WTC11 (cell line): ENCODE measurements around the gene DMXL1. TPM values are rescaled to one million over a fixed set of nuclear protein-coding genes. Genes with fewer than 3 reads are reported as not detected.

Source experiments
- ATAC-seq: fragments of 200-7000 bp; cut with Tn5 transposase; 2 replicates; pipeline ENCODE4 v1.10.0; 2021; ENCODE audit warnings: mild to moderate bottlenecking, moderate library complexity
- CTCF ChIA-PET: fragments of 300-600 bp; sonication (Branson Sonifier 250); formaldehyde crosslinking; loops from one replicate; lab custom pipeline; 2021; ENCODE audit warnings: antibody characterized with exemption; lab: Charles Lee
- POLR2A ChIA-PET: fragments of 350-600 bp; sonication (Branson Sonifier 250); formaldehyde crosslinking; loops from one replicate; lab custom pipeline; 2021; ENCODE audit warnings: antibody characterized with exemption; lab: Charles Lee
- DNase-seq: peaks from one replicate; pipeline ENCODE4 v3.0.0; 2021; ENCODE audit warnings: low spot score
- H3K27ac Mint-ChIP-seq: 2 replicates; pipeline ENCODE4 v1.8.0; 2021; ENCODE audit warnings: mixed read lengths
- H3K27me3 Mint-ChIP-seq: 2 replicates; pipeline ENCODE4 v1.8.0; 2021; ENCODE audit warnings: low read depth, mild to moderate bottlenecking, moderate library complexity, mixed read lengths
- H3K36me3 Mint-ChIP-seq: 2 replicates; pipeline ENCODE4 v1.8.0; 2021; ENCODE audit warnings: mixed read lengths
- H3K4me1 Mint-ChIP-seq: 2 replicates; pipeline ENCODE4 v1.8.0; 2022; ENCODE audit warnings: mixed read lengths
- H3K4me3 Mint-ChIP-seq: 2 replicates; pipeline ENCODE4 v1.8.0; 2021; ENCODE audit warnings: mild to moderate bottlenecking, moderate library complexity, mixed read lengths
- H3K9me3 Mint-ChIP-seq: 2 replicates; pipeline ENCODE4 v1.8.0; 2021; ENCODE audit warnings: mixed read lengths
- ATF6 ChIP-seq: sonication (generic); formaldehyde crosslinking; IDR thresholded peaks from 2 replicates; pipeline ENCODE4 v1.8.1; 2023; ENCODE audit warnings: mild to moderate bottlenecking, missing genetic modification reagents
- CDX4 ChIP-seq: fragments of 250-450 bp; sonication (Bioruptor Pico); IDR thresholded peaks from 2 replicates; pipeline ENCODE4 v1.9.0; 2021; ENCODE audit warnings: moderate library complexity, mild to moderate bottlenecking, inconsistent platforms, borderline replicate concordance
- CREM ChIP-seq: sonication (generic); formaldehyde crosslinking; IDR thresholded peaks from 2 replicates; pipeline ENCODE4 v1.8.1; 2022; ENCODE audit warnings: mild to moderate bottlenecking, missing genetic modification reagents, moderate library complexity
- ERG ChIP-seq: fragments of 250-450 bp; sonication (Bioruptor Pico); IDR thresholded peaks from 2 replicates; pipeline ENCODE4 v1.8.0; 2021; ENCODE audit warnings: mild to moderate bottlenecking
- ETV6 ChIP-seq: sonication (generic); formaldehyde crosslinking; IDR thresholded peaks from 2 replicates; pipeline ENCODE4 v1.8.1; 2022; ENCODE audit warnings: mild to moderate bottlenecking, missing genetic modification reagents
- FOXK1 ChIP-seq: sonication (generic); formaldehyde crosslinking; IDR thresholded peaks from 2 replicates; pipeline ENCODE4 v1.8.0; 2022; ENCODE audit warnings: mild to moderate bottlenecking, moderate library complexity, missing genetic modification reagents
- GTF2I ChIP-seq: fragments of 250-450 bp; sonication (Bioruptor Pico); conservative IDR thresholded peaks from 2 replicates; pipeline ENCODE4 v1.4.0; 2021; ENCODE audit warnings: mild to moderate bottlenecking
- HMGXB4 ChIP-seq: sonication (generic); formaldehyde crosslinking; IDR thresholded peaks from 2 replicates; pipeline ENCODE4 v1.8.1; 2023; ENCODE audit warnings: mild to moderate bottlenecking, moderate library complexity, missing genetic modification reagents
- JUN ChIP-seq: sonication (generic); formaldehyde crosslinking; IDR thresholded peaks from 2 replicates; pipeline ENCODE4 v1.8.0; 2023; ENCODE audit warnings: mild to moderate bottlenecking, missing genetic modification reagents
- KAT7 ChIP-seq: sonication (generic); formaldehyde crosslinking; IDR thresholded peaks from 2 replicates; pipeline ENCODE4 v1.8.1; 2023; ENCODE audit warnings: missing genetic modification reagents, mild to moderate bottlenecking, borderline replicate concordance
- MXD4 ChIP-seq: fragments of 250-450 bp; sonication (Bioruptor Pico); IDR thresholded peaks from 2 replicates; pipeline ENCODE4 v1.8.0; 2021; ENCODE audit warnings: mild to moderate bottlenecking, moderate library complexity, borderline replicate concordance
- NFATC4 ChIP-seq: fragments of 250-450 bp; sonication (Bioruptor Pico); IDR thresholded peaks from 2 replicates; pipeline ENCODE4 v1.9.0; 2021; ENCODE audit warnings: mild to moderate bottlenecking
- PRRX2 ChIP-seq: fragments of 250-450 bp; sonication (Bioruptor Pico); IDR thresholded peaks from 2 replicates; pipeline ENCODE4 v1.8.0; 2021; ENCODE audit warnings: mild to moderate bottlenecking
- RELA ChIP-seq: sonication (generic); formaldehyde crosslinking; IDR thresholded peaks from 2 replicates; pipeline ENCODE4 v1.8.1; 2022; ENCODE audit warnings: missing genetic modification reagents, mild to moderate bottlenecking, borderline replicate concordance
- SP1 ChIP-seq: sonication (generic); formaldehyde crosslinking; conservative IDR thresholded peaks from 2 replicates; pipeline ENCODE4 v1.8.1; 2022; ENCODE audit warnings: missing genetic modification reagents
- ZBTB21 ChIP-seq: sonication (generic); formaldehyde crosslinking; IDR thresholded peaks from 2 replicates; pipeline ENCODE4 v1.8.1; 2023; ENCODE audit warnings: mild to moderate bottlenecking, missing genetic modification reagents, borderline replicate concordance
- ZNF121 ChIP-seq: sonication (generic); formaldehyde crosslinking; IDR thresholded peaks from 2 replicates; pipeline ENCODE4 v1.8.0; 2023; ENCODE audit warnings: missing genetic modification reagents
- total RNA-seq: library from RNA; stranded (reverse); gene quantifications from 3 replicates; pipeline ENCODE4 v1.2.3, GENCODE V29; 2021
- TF ChIP-seq, protein P1 (sequence below): sonication (generic); formaldehyde crosslinking; conservative IDR thresholded peaks from 2 replicates; pipeline ENCODE4 v1.8.1; 2023; ENCODE audit warnings: mild to moderate bottlenecking, low read depth, missing genetic modification reagents, moderate library complexity
- TF ChIP-seq, protein P2 (sequence below): sonication (generic); formaldehyde crosslinking; IDR thresholded peaks from 2 replicates; pipeline ENCODE4 v1.8.0; 2023; ENCODE audit warnings: mild to moderate bottlenecking, missing genetic modification reagents

The DMXL1 gene
- total RNA-seq, 1 experiment from 2014 or later = 43.7 TPM

DNA sequence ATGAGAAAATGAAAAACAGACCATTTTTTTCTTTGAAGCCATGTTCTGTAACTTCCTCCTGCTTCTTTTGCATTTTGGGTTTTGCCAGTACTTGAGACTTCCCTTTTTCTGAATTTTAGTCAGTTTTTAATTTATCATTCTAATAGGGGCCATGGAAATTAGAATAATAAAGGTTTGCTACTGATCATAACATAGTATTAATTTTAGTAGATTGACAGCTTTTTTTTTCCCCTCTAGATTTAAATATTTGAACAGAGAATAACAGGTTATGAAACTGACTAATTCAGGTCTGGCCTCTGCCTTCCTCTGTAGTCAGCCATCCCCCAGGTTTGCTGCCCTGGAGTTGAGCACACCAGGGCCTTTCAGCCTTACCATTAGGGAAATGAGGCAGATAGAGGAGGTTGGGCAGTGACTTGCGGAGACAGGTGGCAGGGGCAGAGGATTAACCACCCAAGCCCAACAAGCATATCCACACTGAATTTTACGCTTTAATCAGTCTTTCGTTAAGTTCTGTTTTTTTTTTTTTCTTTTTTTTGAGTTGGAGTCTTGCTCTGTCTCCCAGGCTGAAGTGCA is 204.8 kb downstream of the DMXL1 start (continued):
- TF ChIP-seq PRRX2 (CRISPR knock-in tag) = no peak
- TF ChIP-seq, all 79 proteins: peak for 0

DNA sequence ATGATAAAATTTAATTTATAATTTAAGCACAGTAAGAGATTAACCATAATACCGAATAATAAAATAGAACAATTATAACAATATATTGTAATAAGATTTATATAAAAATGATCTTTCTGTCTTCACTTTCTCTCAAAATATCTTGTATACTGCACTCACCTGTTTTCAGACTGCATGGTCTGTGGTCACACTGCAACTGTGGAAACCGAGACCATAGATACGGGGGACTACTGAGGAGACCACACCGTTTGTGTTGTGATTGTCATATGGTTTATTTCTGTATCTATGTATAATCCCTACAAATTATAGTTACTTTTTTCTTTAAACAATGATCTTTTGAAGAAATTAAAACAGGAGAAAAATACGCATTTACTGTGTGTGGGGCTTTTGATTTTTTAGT is 206.1 kb downstream of the DMXL1 start:
- H3K4me3 Mint-ChIP-seq = no peak overlapping the region
- no peaks in the 10 kb centered on the region for H3K9me3 Mint-ChIP-seq
- TF ChIP-seq CDX4 (CRISPR knock-in tag) (no peak), JUN (CRISPR knock-in tag) (no peak), NFATC4 (no peak), FOXK1 (CRISPR knock-in tag) (no peak), ETV6 (CRISPR knock-in tag) (no peak), ZNF121 (CRISPR knock-in tag) (no peak), ERG (CRISPR knock-in tag) (no peak)
- TF ChIP-seq, protein P1, sequence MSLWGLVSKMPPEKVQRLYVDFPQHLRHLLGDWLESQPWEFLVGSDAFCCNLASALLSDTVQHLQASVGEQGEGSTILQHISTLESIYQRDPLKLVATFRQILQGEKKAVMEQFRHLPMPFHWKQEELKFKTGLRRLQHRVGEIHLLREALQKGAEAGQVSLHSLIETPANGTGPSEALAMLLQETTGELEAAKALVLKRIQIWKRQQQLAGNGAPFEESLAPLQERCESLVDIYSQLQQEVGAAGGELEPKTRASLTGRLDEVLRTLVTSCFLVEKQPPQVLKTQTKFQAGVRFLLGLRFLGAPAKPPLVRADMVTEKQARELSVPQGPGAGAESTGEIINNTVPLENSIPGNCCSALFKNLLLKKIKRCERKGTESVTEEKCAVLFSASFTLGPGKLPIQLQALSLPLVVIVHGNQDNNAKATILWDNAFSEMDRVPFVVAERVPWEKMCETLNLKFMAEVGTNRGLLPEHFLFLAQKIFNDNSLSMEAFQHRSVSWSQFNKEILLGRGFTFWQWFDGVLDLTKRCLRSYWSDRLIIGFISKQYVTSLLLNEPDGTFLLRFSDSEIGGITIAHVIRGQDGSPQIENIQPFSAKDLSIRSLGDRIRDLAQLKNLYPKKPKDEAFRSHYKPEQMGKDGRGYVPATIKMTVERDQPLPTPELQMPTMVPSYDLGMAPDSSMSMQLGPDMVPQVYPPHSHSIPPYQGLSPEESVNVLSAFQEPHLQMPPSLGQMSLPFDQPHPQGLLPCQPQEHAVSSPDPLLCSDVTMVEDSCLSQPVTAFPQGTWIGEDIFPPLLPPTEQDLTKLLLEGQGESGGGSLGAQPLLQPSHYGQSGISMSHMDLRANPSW (CRISPR knock-in tag) = no peak
- TF ChIP-seq, all 79 proteins: peak for 0
- no peak for ATAC-seq
- ChIA-PET CTCF (no interaction called here), POLR2A (no interaction called here)
- peaks cover 32% of the 10 kb centered on the region for H3K4me1 Mint-ChIP-seq
- no peak overlapping the region for H3K27ac Mint-ChIP-seq
- no peaks in the 10 kb centered on the region for H3K36me3 Mint-ChIP-seq
- no peaks in the 10 kb centered on the region for H3K27me3 Mint-ChIP-seq
- DNase-seq = no peak

GRCh38 chr5:119279093-119279492 is 208.2 kb downstream of the DMXL1 start:
- no peaks in the 10 kb centered on the region for H3K27me3 Mint-ChIP-seq
- H3K9me3 Mint-ChIP-seq = no peaks in the 10 kb centered on the region
- no peaks in the 10 kb centered on the region for H3K36me3 Mint-ChIP-seq
- CTCF ChIA-PET = no interaction called here
- DNase-seq (no peak), ATAC-seq (no peak)
- no peak overlapping the region for H3K27ac Mint-ChIP-seq
- TF ChIP-seq ATF6 (CRISPR knock-in tag) (no peak), NFATC4 (no peak)
- TF ChIP-seq, all 79 proteins: peak for 0
- Mint-ChIP-seq H3K4me1 (peaks cover 18% of the 10 kb centered on the region), H3K4me3 (no peak overlapping the region)
- POLR2A ChIA-PET = no interaction called here

GRCh38 chr5:119280380-119280779 is 209.5 kb downstream of the DMXL1 start:
- ChIA-PET CTCF (interaction anchor here (1.4 kb wide), 1 partner anchor 131 kb away, joined by 3 read pairs; no protein-coding TSS in a partner anchor), POLR2A (no interaction called here)
- no peak for ATAC-seq
- no peak for DNase-seq
- Mint-ChIP-seq H3K27me3 (no peaks in the 10 kb centered on the region), H3K36me3 (no peaks in the 10 kb centered on the region), H3K4me1 (peaks cover 7% of the 10 kb centered on the region), H3K27ac (no peak overlapping the region), H3K9me3 (no peaks in the 10 kb centered on the region), H3K4me3 (no peak overlapping the region)
- no peak for TF ChIP-seq MXD4 (CRISPR knock-in tag)
- no peak for TF ChIP-seq ZBTB21 (CRISPR knock-in tag)
- TF ChIP-seq, protein P2, sequence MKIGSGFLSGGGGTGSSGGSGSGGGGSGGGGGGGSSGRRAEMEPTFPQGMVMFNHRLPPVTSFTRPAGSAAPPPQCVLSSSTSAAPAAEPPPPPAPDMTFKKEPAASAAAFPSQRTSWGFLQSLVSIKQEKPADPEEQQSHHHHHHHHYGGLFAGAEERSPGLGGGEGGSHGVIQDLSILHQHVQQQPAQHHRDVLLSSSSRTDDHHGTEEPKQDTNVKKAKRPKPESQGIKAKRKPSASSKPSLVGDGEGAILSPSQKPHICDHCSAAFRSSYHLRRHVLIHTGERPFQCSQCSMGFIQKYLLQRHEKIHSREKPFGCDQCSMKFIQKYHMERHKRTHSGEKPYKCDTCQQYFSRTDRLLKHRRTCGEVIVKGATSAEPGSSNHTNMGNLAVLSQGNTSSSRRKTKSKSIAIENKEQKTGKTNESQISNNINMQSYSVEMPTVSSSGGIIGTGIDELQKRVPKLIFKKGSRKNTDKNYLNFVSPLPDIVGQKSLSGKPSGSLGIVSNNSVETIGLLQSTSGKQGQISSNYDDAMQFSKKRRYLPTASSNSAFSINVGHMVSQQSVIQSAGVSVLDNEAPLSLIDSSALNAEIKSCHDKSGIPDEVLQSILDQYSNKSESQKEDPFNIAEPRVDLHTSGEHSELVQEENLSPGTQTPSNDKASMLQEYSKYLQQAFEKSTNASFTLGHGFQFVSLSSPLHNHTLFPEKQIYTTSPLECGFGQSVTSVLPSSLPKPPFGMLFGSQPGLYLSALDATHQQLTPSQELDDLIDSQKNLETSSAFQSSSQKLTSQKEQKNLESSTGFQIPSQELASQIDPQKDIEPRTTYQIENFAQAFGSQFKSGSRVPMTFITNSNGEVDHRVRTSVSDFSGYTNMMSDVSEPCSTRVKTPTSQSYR (CRISPR knock-in tag) = no peak
- no peak for TF ChIP-seq SP1 (CRISPR knock-in tag)
- TF ChIP-seq KAT7 (CRISPR knock-in tag) = no peak
- TF ChIP-seq HMGXB4 = no peak
- no peak for TF ChIP-seq RELA (CRISPR knock-in tag)
- TF ChIP-seq GTF2I = no peak
- no peak for TF ChIP-seq CREM
